HFF-Myc (cell line): Measurements from ENCODE around the gene MANF.
A peak's percentile ranks its signal among the peaks of the same experiment; 100 is the strongest.
"Not testable (repeated sequence)": the region's sequence is repeated elsewhere in the genome, so short reads cannot be mapped to it uniquely, and the experiment has no call there.

Source experiments
- DNase-seq: peaks from one replicate; pipeline ENCODE4 v3.0.0-alpha.2; 2011; ENCODE audit warnings: low read depth; ENCODE audit errors: extremely low read depth
- H3K4me3 ChIP-seq: replicated peaks from 2 replicates; pipeline ENCODE4 v1.5.1; 2011; ENCODE audit warnings: low read depth, mild to moderate bottlenecking, control low read depth, low read length
- TF ChIP-seq, protein P1 (sequence below): IDR thresholded peaks from 2 replicates; pipeline ENCODE4 v1.5.1; 2012; ENCODE audit warnings: mild to moderate bottlenecking, low read depth, low read length, control low read depth; ENCODE audit errors: missing control alignments

MANF gene

DNA sequence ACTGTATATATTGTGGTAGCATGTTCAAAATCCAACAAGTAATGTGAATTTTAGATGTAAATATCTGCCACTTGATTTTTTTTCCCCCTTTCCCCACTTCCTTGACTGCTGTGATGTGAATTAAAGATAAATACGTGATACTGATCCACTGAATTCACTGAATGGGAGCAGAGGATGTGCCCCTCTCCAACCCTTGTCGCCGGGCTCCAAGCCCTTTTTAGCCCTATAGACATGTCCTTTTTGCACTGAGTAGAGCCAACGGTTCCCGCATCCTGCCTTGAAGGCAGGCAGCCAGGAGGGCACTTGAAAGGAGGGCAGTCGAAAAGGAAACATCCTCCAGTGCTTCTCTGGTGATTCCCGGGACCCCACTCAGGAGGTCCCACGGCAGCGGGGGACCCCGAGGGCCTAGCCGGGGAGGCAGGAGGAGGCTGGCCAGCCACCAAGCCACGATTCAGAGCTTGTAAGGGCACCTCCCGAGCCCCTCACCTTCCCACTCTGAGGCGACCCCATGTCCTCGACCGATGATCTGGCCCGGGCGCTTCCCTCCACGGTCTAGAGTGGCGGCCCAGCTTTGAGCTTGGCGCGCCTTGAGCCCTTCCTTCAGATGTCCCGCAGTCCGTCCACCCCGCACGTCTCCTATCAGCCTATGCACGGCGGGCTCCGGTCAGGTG is 901 bp upstream of the MANF start:
- H3K4me3 ChIP-seq = peak overlapping the region; percentile 97
- no peak for DNase-seq
- TF ChIP-seq, protein P1, sequence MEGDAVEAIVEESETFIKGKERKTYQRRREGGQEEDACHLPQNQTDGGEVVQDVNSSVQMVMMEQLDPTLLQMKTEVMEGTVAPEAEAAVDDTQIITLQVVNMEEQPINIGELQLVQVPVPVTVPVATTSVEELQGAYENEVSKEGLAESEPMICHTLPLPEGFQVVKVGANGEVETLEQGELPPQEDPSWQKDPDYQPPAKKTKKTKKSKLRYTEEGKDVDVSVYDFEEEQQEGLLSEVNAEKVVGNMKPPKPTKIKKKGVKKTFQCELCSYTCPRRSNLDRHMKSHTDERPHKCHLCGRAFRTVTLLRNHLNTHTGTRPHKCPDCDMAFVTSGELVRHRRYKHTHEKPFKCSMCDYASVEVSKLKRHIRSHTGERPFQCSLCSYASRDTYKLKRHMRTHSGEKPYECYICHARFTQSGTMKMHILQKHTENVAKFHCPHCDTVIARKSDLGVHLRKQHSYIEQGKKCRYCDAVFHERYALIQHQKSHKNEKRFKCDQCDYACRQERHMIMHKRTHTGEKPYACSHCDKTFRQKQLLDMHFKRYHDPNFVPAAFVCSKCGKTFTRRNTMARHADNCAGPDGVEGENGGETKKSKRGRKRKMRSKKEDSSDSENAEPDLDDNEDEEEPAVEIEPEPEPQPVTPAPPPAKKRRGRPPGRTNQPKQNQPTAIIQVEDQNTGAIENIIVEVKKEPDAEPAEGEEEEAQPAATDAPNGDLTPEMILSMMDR = no peak

DNA sequence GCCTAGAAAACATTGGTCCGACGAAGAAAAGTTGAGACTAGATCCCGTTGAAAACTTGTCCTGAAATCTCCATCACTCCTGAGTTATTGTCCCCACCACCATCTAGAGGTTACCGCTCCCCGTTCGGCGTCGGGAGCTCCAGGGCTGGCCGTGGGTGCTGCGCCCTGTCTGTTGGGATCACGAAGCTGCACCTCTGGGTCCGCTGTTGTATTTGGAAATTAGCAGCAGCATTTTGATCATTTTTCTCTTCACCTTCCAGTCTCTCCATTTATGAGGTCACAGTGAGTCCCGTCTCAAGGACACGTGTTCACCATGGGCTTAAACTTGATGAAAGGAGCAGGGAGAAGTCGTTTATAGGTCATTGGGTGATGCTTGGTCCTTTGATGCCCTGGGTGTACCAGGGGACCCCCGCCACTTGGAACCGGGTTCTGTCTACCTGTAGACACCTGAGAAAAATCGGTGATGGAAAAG is 565 bp downstream of the MANF start:
- H3K4me3 ChIP-seq = peak overlapping the region; percentile 97
- no peak for DNase-seq
- TF ChIP-seq, protein P1 = no peak

DNA sequence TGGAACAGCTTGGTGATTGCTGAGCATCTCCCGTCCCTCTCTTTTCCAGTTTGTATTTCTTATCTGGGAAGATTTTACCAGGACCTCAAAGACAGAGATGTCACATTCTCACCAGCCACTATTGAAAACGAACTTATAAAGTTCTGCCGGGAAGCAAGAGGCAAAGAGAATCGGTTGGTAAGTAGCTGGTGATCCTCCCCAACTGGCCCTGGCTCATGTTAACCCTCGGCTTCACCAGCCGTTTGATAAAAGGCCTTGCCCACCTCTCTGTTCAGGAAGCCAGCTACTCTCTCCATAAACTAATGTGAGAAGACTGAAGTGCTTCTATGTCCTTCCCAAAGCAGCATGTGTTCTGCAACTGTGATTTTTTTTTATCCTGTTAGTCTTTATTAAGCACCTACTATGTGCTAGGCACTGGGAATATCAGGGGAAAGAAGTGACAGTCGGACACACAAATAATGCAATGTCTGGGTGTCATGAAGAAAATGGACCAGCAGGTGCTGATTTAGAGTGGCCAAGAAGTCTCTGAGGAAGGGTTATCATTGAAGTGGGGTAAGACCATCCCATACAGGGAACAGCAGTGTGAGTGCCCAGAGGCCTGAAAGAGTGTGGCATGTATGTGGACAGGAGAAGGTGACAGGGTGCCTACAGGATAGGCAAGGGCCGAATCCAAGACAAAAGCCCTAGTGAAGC is 1.2 kb downstream of the MANF start:
- H3K4me3 ChIP-seq = peak overlapping the region; percentile 97
- no peak for DNase-seq

DNA sequence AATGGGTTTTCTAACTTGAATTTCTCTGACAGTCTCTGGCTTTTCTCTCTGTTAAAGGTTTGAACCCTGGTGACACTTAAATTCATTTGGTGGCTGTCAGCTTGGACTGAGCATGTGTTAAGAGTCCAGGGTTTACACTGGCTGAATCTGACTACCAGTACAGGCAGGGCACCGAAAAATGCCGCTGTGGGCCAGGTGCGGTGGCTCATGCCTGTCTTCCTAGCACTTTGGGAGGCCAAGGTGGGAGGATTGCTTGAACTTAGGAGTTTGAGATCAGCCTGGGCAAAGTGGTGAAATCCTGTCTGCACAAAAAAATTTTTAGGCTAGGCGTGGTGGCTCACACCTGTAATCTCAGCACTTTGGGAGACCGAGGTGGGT is 1.8 kb downstream of the MANF start:
- peak overlapping the region; percentile 97 for H3K4me3 ChIP-seq
- DNase-seq = no peak
- TF ChIP-seq, protein P1 = no peak

More for the DNA sequence above, 1.2 kb downstream of the MANF start:
- TF ChIP-seq, protein P1 = no peak

DNA sequence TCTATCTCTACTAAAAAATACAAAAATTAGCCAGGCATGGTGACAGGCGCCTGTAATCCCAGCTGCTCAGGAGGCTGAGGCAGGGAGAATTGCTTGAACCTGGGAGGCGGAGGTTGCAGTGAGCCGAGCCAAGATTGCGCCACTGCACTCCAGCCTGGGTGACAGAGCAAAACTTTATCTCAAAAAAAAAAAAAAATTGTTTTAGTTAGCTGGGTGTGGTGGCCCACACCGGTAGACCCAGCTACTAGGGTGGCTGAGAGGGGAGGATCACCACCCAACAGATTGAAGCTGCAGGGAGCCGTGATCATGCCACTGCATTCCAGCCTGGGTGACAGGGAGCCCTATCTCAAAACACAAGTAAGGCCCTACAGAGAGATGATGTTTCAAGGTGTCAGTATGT is 2.2 kb downstream of the MANF start:
- not testable (repeated sequence) for DNase-seq
- peak overlapping the region; percentile 97 for H3K4me3 ChIP-seq

DNA sequence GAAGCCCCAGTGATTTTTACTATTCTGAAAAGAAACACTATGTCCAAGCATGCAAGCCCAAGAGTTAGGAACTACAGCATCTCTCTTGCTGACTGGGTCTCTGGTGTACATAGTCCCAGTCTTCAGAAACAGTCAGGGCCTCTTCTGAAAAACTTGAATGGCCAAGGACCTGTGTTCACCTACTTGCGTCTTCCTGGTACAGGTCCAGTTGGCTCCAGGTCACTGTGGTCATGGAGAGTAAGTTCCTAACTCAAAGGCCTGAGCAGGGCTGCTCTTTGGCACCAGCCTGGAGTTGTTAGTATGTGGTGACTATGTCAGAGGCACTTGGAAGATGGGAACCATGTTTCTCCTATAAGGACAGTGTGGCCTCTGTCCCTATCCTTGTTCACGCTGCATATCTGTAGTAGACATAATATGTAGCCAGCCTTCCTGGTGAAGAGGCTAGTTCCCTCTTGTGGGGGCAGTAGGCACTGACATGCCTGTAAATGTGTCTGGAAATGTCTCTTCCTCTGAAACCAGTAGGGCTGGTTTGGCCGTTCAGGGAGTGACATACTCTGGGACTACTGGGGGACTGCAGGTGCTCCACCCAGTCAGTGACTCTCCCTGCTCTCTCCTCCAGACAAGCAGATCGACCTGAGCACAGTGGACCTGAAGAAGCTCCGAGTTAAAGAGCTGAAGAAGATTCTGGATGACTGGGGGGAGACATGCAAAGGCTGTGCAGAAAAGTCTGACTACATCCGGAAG is 3.4 kb downstream of the MANF start:
- no peak for DNase-seq
- no peak overlapping the region for H3K4me3 ChIP-seq
- TF ChIP-seq, protein P1 = peak; percentile 30
